ENCODE measurements around the gene CHEK2. TPM values are rescaled to one million over a fixed set of nuclear protein-coding genes. Genes with fewer than 3 reads are reported as not detected.
"Not testable (repeated sequence)": the region's sequence is repeated elsewhere in the genome, so short reads cannot be mapped to it uniquely, and the experiment has no call there.

CHEK2 gene
- total and polyA plus RNA-seq, 7 experiments from 2014 or later = 7.0 to 36.7 (median 10.6) TPM

DNA sequence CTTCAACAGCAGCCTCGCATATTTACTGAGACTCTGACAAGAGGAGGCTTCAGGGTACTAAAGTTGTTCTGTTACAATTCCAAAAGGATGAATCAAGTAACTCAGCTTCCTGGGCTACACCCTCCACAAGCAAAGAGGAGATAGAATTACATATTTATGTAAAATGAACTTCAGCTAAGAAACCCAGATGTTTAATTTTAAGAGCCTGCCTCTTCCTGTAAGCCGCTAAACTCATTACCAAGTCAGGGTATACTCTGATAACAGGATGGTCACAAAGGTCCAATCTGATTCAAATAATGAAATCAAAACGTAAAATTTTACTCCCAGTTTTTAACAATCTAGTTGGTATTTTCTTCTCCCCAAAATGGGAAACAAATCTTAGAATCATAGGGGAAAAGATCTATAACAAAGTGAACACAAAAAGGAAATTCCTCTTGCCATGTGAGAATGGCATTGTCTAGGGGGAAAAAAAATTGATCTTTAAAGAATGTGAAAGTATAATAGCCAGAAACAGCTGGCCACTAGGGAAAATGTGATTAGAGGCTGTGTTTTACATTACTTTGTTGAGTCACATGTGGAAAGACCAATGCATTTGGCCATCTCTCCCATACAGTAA lies 30.9 kb downstream of the CHEK2 start:
- H3K9me3 ChIP-seq (ENCODE audit: control insufficient read depth in 2 of 3, low read length in 3 of 3) = no peaks in the 10 kb centered on the region
- no peak overlapping the region for H3K27ac Mint-ChIP-seq
- ATAC-seq (no peak), DNase-seq (no peak)
- H3K27me3 ChIP-seq (ENCODE audit: control insufficient read depth in 2 of 2, insufficient read depth in 2 of 2, low read length in 2 of 2) = no peaks in the 10 kb centered on the region
- H3K9me3 Mint-ChIP-seq = no peaks in the 10 kb centered on the region
- POLR2A ChIA-PET = no interaction called here
- no peak overlapping the region for H3K27ac ChIP-seq (ENCODE audit: low read depth, low read length)
- intact Hi-C loops (cut with micrococcal nuclease) = no loop called here
- peaks cover 0 to 7% (median 0%) of the 10 kb centered on the region in 3 experiments for H3K36me3 ChIP-seq (ENCODE audit: control insufficient read depth in 2 of 3, insufficient read depth in 3 of 3, low read length in 3 of 3)
- no peaks in the 10 kb centered on the region for H3K27me3 Mint-ChIP-seq
- H3K4me1 Mint-ChIP-seq = peaks cover 0 to 17% (median 0%) of the 10 kb centered on the region in 7 donors
- H3K4me1 ChIP-seq (ENCODE audit: control insufficient read depth in 2 of 2, insufficient read depth in 2 of 2, low read length in 2 of 2) = no peaks in the 10 kb centered on the region
- no peak overlapping the region for H3K4me3 Mint-ChIP-seq
- CTCF ChIA-PET = no interaction called here
- H3K36me3 Mint-ChIP-seq = peaks cover 0 to 60% (median 38%) of the 10 kb centered on the region in 5 donors
- H3K4me3 ChIP-seq (ENCODE audit: low read length) = no peak overlapping the region

DNA sequence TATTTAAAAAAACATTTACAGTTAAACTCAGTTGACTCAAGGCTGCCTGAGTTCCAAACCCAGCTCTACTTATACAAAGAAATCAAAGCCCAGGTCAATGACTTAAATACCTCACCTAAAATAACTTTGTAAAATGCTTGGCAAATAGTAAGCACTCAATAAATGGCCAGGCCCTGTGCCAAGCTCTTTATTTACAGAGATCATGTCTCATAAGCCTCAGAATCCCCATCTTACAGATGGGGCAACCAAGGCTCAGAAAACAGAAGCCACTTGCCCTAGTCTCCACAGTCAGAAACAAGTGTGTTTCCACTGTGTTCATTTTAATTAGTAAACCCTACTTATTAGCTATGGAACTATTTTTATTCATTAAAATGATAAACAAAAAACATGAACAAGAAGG lies 31.5 kb downstream of the CHEK2 start:
- POLR2A ChIA-PET = no interaction called here
- Mint-ChIP-seq H3K4me1 (peaks cover 0 to 13% (median 0%) of the 10 kb centered on the region in 7 donors), H3K4me3 (no peak overlapping the region), H3K36me3 (peaks cover 0 to 60% (median 37%) of the 10 kb centered on the region in 5 donors), H3K27ac (no peak overlapping the region), H3K9me3 (no peaks in the 10 kb centered on the region), H3K27me3 (no peaks in the 10 kb centered on the region)
- Histone ChIP-seq H3K27me3 (ENCODE audit: control insufficient read depth in 2 of 2, insufficient read depth in 2 of 2, low read length in 2 of 2) (no peaks in the 10 kb centered on the region), H3K36me3 (ENCODE audit: control insufficient read depth in 2 of 3, insufficient read depth in 3 of 3, low read length in 3 of 3) (peaks cover 0 to 7% (median 0%) of the 10 kb centered on the region in 3 experiments), H3K27ac (ENCODE audit: low read depth, low read length) (no peak overlapping the region), H3K4me1 (ENCODE audit: control insufficient read depth in 2 of 2, insufficient read depth in 2 of 2, low read length in 2 of 2) (no peaks in the 10 kb centered on the region), H3K4me3 (ENCODE audit: low read length) (no peak overlapping the region), H3K9me3 (ENCODE audit: control insufficient read depth in 2 of 3, low read length in 3 of 3) (no peaks in the 10 kb centered on the region)
- CTCF ChIA-PET = no interaction called here
- ATAC-seq (no peak), DNase-seq (no peak)
- intact Hi-C loops (cut with micrococcal nuclease) = no loop called here

GRCh38 chr22:28706845-28707244 lies 34.8 kb downstream of the CHEK2 start:
- Mint-ChIP-seq H3K27me3 (no peaks in the 10 kb centered on the region), H3K36me3 (peaks cover 0 to 65% (median 35%) of the 10 kb centered on the region in 5 donors), H3K9me3 (no peaks in the 10 kb centered on the region), H3K4me3 (no peak overlapping the region), H3K4me1 (no peaks in the 10 kb centered on the region), H3K27ac (no peak overlapping the region)
- CTCF ChIA-PET = no interaction called here
- Histone ChIP-seq H3K27ac (ENCODE audit: low read depth, low read length) (no peak overlapping the region), H3K27me3 (ENCODE audit: control insufficient read depth in 2 of 2, insufficient read depth in 2 of 2, low read length in 2 of 2) (no peaks in the 10 kb centered on the region), H3K4me3 (ENCODE audit: low read length) (no peak overlapping the region), H3K9me3 (ENCODE audit: control insufficient read depth in 2 of 3, low read length in 3 of 3) (no peaks in the 10 kb centered on the region), H3K36me3 (ENCODE audit: control insufficient read depth in 2 of 3, insufficient read depth in 3 of 3, low read length in 3 of 3) (peaks cover 0 to 7% (median 0%) of the 10 kb centered on the region in 3 experiments), H3K4me1 (ENCODE audit: control insufficient read depth in 2 of 2, insufficient read depth in 2 of 2, low read length in 2 of 2) (no peaks in the 10 kb centered on the region)
- ATAC-seq (no peak), DNase-seq (no peak)
- intact Hi-C loops (cut with micrococcal nuclease) = no loop called here
- POLR2A ChIA-PET = no interaction called here

- POLR2A ChIA-PET = interaction anchor here (0.7 kb wide), 1 partner anchor 24 kb away, joined by 7 read pairs; no protein-coding TSS in a partner anchor
Observed at GRCh38 chr22:28703436-28703835, 38.2 kb downstream of the CHEK2 start.

GRCh38 chr22:28702891-28703290 lies 38.7 kb downstream of the CHEK2 start:
- no peaks in the 10 kb centered on the region for H3K27me3 Mint-ChIP-seq
- no peaks in the 10 kb centered on the region for H3K9me3 Mint-ChIP-seq
- ChIA-PET CTCF (no interaction called here), POLR2A (interaction anchor here (0.7 kb wide), 1 partner anchor 693 kb away, joined by 3 read pairs; no protein-coding TSS in a partner anchor)
- H3K36me3 ChIP-seq (ENCODE audit: control insufficient read depth in 2 of 3, insufficient read depth in 3 of 3, low read length in 3 of 3) = peaks cover 0 to 4% (median 0%) of the 10 kb centered on the region in 3 experiments
- H3K4me3 Mint-ChIP-seq = no peak overlapping the region
- no peaks in the 10 kb centered on the region for H3K4me1 Mint-ChIP-seq
- no peaks in the 10 kb centered on the region for H3K4me1 ChIP-seq (ENCODE audit: control insufficient read depth in 2 of 2, insufficient read depth in 2 of 2, low read length in 2 of 2)
- no peak overlapping the region for H3K27ac Mint-ChIP-seq
- no peak overlapping the region for H3K27ac ChIP-seq (ENCODE audit: low read depth, low read length)
- H3K9me3 ChIP-seq (ENCODE audit: control insufficient read depth in 2 of 3, low read length in 3 of 3) = no peaks in the 10 kb centered on the region
- no peak for DNase-seq
- H3K4me3 ChIP-seq (ENCODE audit: low read length) = no peak overlapping the region
- no peaks in the 10 kb centered on the region for H3K27me3 ChIP-seq (ENCODE audit: control insufficient read depth in 2 of 2, insufficient read depth in 2 of 2, low read length in 2 of 2)
- peaks cover 0 to 57% (median 30%) of the 10 kb centered on the region in 5 donors for H3K36me3 Mint-ChIP-seq
- no peak for ATAC-seq
- intact Hi-C loops (cut with micrococcal nuclease) = no loop called here

More at GRCh38 chr22:28703436-28703835, 38.2 kb downstream of the CHEK2 start:
- H3K27me3 ChIP-seq (ENCODE audit: control insufficient read depth in 2 of 2, insufficient read depth in 2 of 2, low read length in 2 of 2) = no peaks in the 10 kb centered on the region
- H3K27me3 Mint-ChIP-seq = no peaks in the 10 kb centered on the region
- no peak overlapping the region for H3K27ac Mint-ChIP-seq
- H3K4me3 Mint-ChIP-seq = no peak overlapping the region
- peaks cover 0 to 61% (median 32%) of the 10 kb centered on the region in 5 donors for H3K36me3 Mint-ChIP-seq
- H3K9me3 ChIP-seq (ENCODE audit: control insufficient read depth in 2 of 3, low read length in 3 of 3) = no peaks in the 10 kb centered on the region
- CTCF ChIA-PET = no interaction called here
- intact Hi-C loops (cut with micrococcal nuclease) = no loop called here
- peaks cover 0 to 4% (median 0%) of the 10 kb centered on the region in 3 experiments for H3K36me3 ChIP-seq (ENCODE audit: control insufficient read depth in 2 of 3, insufficient read depth in 3 of 3, low read length in 3 of 3)
- no peak for ATAC-seq
- no peaks in the 10 kb centered on the region for H3K4me1 ChIP-seq (ENCODE audit: control insufficient read depth in 2 of 2, insufficient read depth in 2 of 2, low read length in 2 of 2)
- H3K9me3 Mint-ChIP-seq = no peaks in the 10 kb centered on the region
- no peaks in the 10 kb centered on the region for H3K4me1 Mint-ChIP-seq
- no peak overlapping the region for H3K4me3 ChIP-seq (ENCODE audit: low read length)
- DNase-seq = no peak
- H3K27ac ChIP-seq (ENCODE audit: low read depth, low read length) = no peak overlapping the region

GRCh38 chr22:28693041-28693760 lies 48.4 kb downstream of the CHEK2 start:
- not testable (repeated sequence) for H3K27me3 ChIP-seq (ENCODE audit: control insufficient read depth in 2 of 2, insufficient read depth in 2 of 2, low read length in 2 of 2)

More at GRCh38 chr22:28693041-28693760, 48.4 kb downstream of the CHEK2 start:
- DNase-seq; H3K4me3 Mint-ChIP-seq; H3K4me1 ChIP-seq (ENCODE audit: control insufficient read depth in 2 of 2, insufficient read depth in 2 of 2, low read length in 2 of 2); H3K27ac Mint-ChIP-seq; H3K9me3 ChIP-seq (ENCODE audit: control insufficient read depth in 2 of 3, low read length in 3 of 3); H3K27ac ChIP-seq (ENCODE audit: low read depth, low read length); POLR2A ChIA-PET; intact Hi-C loops (cut with micrococcal nuclease); ATAC-seq; CTCF ChIA-PET; H3K9me3 Mint-ChIP-seq; H3K4me1 Mint-ChIP-seq; H3K4me3 ChIP-seq (ENCODE audit: low read length); H3K36me3 ChIP-seq (ENCODE audit: control insufficient read depth in 2 of 3, insufficient read depth in 3 of 3, low read length in 3 of 3): not testable (repeated sequence)
- Mint-ChIP-seq H3K36me3 (peaks cover 5 to 55% (median 31%) of the 10 kb centered on the region in 5 donors), H3K27me3 (peaks cover 0 to 12% (median 0%) of the 10 kb centered on the region in 5 donors)

All from naive thymus-derived CD4-positive, alpha-beta T cell (primary cell).